Panc1 (cell line): ENCODE results near the gene SLC9A9.

Experiments used
- CTCF ChIP-seq: fragments of 450-650 bp; IDR thresholded peaks from 2 replicates; pipeline ENCODE4 v1.5.1; 2017; ENCODE audit warnings: mild to moderate bottlenecking
- POLR2AphosphoS5 ChIP-seq: IDR thresholded peaks from 2 replicates; pipeline ENCODE4 v1.6.1; 2012; ENCODE audit warnings: mild to moderate bottlenecking, low read depth, low read length, moderate library complexity
- SIN3A ChIP-seq: IDR thresholded peaks from 2 replicates; pipeline ENCODE4 v1.6.1; 2012; ENCODE audit warnings: low read depth, mild to moderate bottlenecking, low read length, moderate library complexity, borderline replicate concordance; ENCODE audit not compliant: insufficient read depth
- TCF7L2 ChIP-seq: IDR thresholded peaks from 2 replicates; pipeline ENCODE4 v1.6.1; 2011; ENCODE audit warnings: mild to moderate bottlenecking, low read depth, low read length, inconsistent platforms

GRCh38 chr3:143240886-143241285 lies 607.4 kb downstream of the SLC9A9 start:
- no peak for TF ChIP-seq CTCF
- TF ChIP-seq POLR2AphosphoS5 = no peak
- no peak for TF ChIP-seq SIN3A
- TF ChIP-seq TCF7L2 = no peak
